ENCODE data around the gene SOHLH1.

- TF ChIP-seq CTCF (IDR thresholded peaks at IDR 0.05; ENCODE audit: low read depth, low read length, poor library complexity, severe bottlenecking) = no peak
- TF ChIP-seq EZH2phosphoT487 (IDR thresholded peaks at IDR 0.05; ENCODE audit: borderline replicate concordance, low read length) = no peak
Observed at GRCh38 chr9:135701067-135701958, 2.0 kb upstream of the SOHLH1 start.

Data from DOHH2 (cell line).